Measurements from ENCODE around the gene TP53RK. TPM values are rescaled to one million over a fixed set of nuclear protein-coding genes. Genes with fewer than 3 reads are reported as not detected.

Gene TP53RK
- total RNA-seq, 1 experiment from 2014 or later = 21.5 TPM

DNA sequence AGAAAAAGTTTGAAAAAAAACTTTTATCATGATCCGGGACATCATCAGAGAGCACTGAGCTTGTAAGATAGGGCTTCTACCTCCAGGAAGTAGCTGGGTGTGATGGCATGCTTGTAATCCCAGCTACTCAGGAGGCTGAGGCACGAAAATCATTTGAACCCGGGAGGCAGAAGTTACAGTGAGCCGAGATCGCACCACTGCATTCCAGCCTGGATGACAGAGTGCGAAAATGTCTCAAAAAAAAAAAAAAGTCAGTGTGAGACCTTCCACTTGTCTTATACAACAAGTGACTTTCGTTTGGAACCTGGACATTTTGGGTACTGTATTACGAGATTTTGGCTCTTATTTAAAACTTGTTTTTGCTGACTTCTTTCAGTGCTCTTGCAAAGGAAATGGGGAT is 32.1 kb downstream of the TP53RK start:
- no peak overlapping the region for H2BK15ac ChIP-seq (ENCODE audit: low read depth, low read length)
- no peaks in the 10 kb centered on the region for H3K9me3 ChIP-seq (ENCODE audit: control insufficient read depth, low read depth, low read length)
- H3K36me3 Mint-ChIP-seq (ENCODE audit: insufficient read depth in 1 of 3, low read depth in 3 of 3) = peaks cover 14 to 30% (median 19%) of the 10 kb centered on the region in 3 experiments
- peaks cover 13% of the 10 kb centered on the region in 2 experiments for H3K9me3 Mint-ChIP-seq
- no peak for DNase-seq
- no peak overlapping the region for H2AK5ac ChIP-seq (ENCODE audit: insufficient read length, low read length)
- H3K27me3 Mint-ChIP-seq (ENCODE audit: low read depth) = peaks cover 2% of the 10 kb centered on the region; the same call in 1 of the 2 replicates
- no peak overlapping the region for H2BK120ac ChIP-seq (ENCODE audit: low read depth, low read length, poor library complexity, severe bottlenecking)
- no peak overlapping the region for H3K14ac ChIP-seq (ENCODE audit: insufficient read depth, low read length)
- H3K4me1 Mint-ChIP-seq = peaks cover 6 to 11% of the 10 kb centered on the region in 2 experiments; a peak in 3 of 4 replicates
- H3K79me2 ChIP-seq (ENCODE audit: insufficient read depth, low read length) = no peaks in the 10 kb centered on the region
- no peak overlapping the region for H2AFZ ChIP-seq (ENCODE audit: low read length)
- no peaks in the 10 kb centered on the region for H4K20me1 ChIP-seq (ENCODE audit: control insufficient read depth, insufficient read depth, insufficient read length)
- H3K9ac ChIP-seq (ENCODE audit: extremely low read depth, insufficient read length, low read length) = no peak overlapping the region
- H3K23ac ChIP-seq (ENCODE audit: insufficient read length, low read depth, low read length) = no peak overlapping the region
- WGBS (ENCODE audit: extremely low coverage, insufficient read length, low lambda C conversion rate) = no CpG with 5 or more reads among the region's 8 CpGs
- no peak overlapping the region for H4K91ac ChIP-seq (ENCODE audit: insufficient read length, low read depth, low read length)
- H3K4ac ChIP-seq (ENCODE audit: low read depth, low read length) = no peak overlapping the region
- no peak overlapping the region for H2BK20ac ChIP-seq (ENCODE audit: low read depth, low read length, poor library complexity, severe bottlenecking)
- no peak overlapping the region for H3T11ph ChIP-seq (ENCODE audit: low read length)
- no peak overlapping the region for H2BK5ac ChIP-seq (ENCODE audit: insufficient read length, low read length)
- H4K8ac ChIP-seq (replicated peaks; ENCODE audit: insufficient read length, low read depth, low read length) = no peak overlapping the region
- no peak overlapping the region for H3K18ac ChIP-seq (ENCODE audit: insufficient read length, low read depth, low read length)
- no peaks in the 10 kb centered on the region for H3K23me2 ChIP-seq (ENCODE audit: insufficient read length, low read depth, low read length, poor library complexity, severe bottlenecking)
- H3K4me3 Mint-ChIP-seq = no peak overlapping the region
- no peak overlapping the region for H3K27ac ChIP-seq (ENCODE audit: insufficient read length, low read depth, low read length)
- no peaks in the 10 kb centered on the region for H3K27me3 ChIP-seq (ENCODE audit: insufficient read depth, low read length)
- no peak overlapping the region for H3K4me2 ChIP-seq (ENCODE audit: insufficient read depth, insufficient read length, low read length)
- H3K56ac ChIP-seq (ENCODE audit: insufficient read length, low read depth, low read length) = no peak overlapping the region
- TF ChIP-seq, protein P1, sequence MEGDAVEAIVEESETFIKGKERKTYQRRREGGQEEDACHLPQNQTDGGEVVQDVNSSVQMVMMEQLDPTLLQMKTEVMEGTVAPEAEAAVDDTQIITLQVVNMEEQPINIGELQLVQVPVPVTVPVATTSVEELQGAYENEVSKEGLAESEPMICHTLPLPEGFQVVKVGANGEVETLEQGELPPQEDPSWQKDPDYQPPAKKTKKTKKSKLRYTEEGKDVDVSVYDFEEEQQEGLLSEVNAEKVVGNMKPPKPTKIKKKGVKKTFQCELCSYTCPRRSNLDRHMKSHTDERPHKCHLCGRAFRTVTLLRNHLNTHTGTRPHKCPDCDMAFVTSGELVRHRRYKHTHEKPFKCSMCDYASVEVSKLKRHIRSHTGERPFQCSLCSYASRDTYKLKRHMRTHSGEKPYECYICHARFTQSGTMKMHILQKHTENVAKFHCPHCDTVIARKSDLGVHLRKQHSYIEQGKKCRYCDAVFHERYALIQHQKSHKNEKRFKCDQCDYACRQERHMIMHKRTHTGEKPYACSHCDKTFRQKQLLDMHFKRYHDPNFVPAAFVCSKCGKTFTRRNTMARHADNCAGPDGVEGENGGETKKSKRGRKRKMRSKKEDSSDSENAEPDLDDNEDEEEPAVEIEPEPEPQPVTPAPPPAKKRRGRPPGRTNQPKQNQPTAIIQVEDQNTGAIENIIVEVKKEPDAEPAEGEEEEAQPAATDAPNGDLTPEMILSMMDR (conservative IDR thresholded peaks at IDR 0.05) = no peak
- no peak overlapping the region for H2BK12ac ChIP-seq (ENCODE audit: insufficient read length, low read depth, low read length)
- H3K79me1 ChIP-seq (ENCODE audit: insufficient read depth, low read depth, low read length, poor library complexity, severe bottlenecking) = no peaks in the 10 kb centered on the region
- no peak overlapping the region for H3K27ac Mint-ChIP-seq
- no peaks in the 10 kb centered on the region for H3K4me1 ChIP-seq (ENCODE audit: insufficient read depth, low read length)
- H4K5ac ChIP-seq (ENCODE audit: insufficient read length, low read depth, low read length) = no peak overlapping the region
